CD4-positive, CD25-positive, alpha-beta regulatory T cell (primary cell): ENCODE results near the gene EPHB6. TPM values are rescaled to one million over a fixed set of nuclear protein-coding genes. Genes with fewer than 3 reads are reported as not detected.

ENCODE experiments used
- ATAC-seq, 2 donors: fragments of 150-1000 bp; cut with Tn5 transposase; one replicate each; pipeline ENCODE4 v1.10.0; 2021; ENCODE audit warnings: low read depth in 2 of 2, moderate number of reproducible peaks in 2 of 2, moderate library complexity in 1 of 2
- DNase-seq, 3 donors: peaks; one replicate each; pipeline versions ENCODE4 v3.0.0 to v3.0.0-alpha.2; 2012 to 2022; ENCODE audit warnings: mixed read lengths in 1 of 3
- H3K27ac ChIP-seq: one replicate; pipeline ENCODE4 v1.7.0; 2013; ENCODE audit warnings: mild to moderate bottlenecking, low read length; ENCODE audit not compliant: insufficient read depth, poor library complexity, severe bottlenecking
- H3K27me3 ChIP-seq: one replicate; pipeline ENCODE4 v1.7.0; 2013; ENCODE audit warnings: low read length; ENCODE audit not compliant: control insufficient read depth, insufficient read depth
- H3K36me3 ChIP-seq: one replicate; pipeline ENCODE4 v1.7.0; 2013; ENCODE audit warnings: mild to moderate bottlenecking, low read length, moderate library complexity; ENCODE audit not compliant: control insufficient read depth, insufficient read depth
- H3K4me1 ChIP-seq: 2 replicates; pipeline ENCODE4 v1.7.0; 2013; ENCODE audit warnings: mild to moderate bottlenecking, low read length; ENCODE audit not compliant: insufficient read depth, control insufficient read depth, poor library complexity, severe bottlenecking
- H3K4me3 ChIP-seq: one replicate; pipeline ENCODE4 v1.7.0; 2013; ENCODE audit warnings: low read depth, mild to moderate bottlenecking, low read length, moderate library complexity
- H3K9me3 ChIP-seq, 2 experiments: 1 replicate in 1 of 2; 2 replicates in 1 of 2; pipeline ENCODE4 v1.7.0; 2013; ENCODE audit warnings: low read length in 2 of 2, mild to moderate bottlenecking in 1 of 2, moderate library complexity in 1 of 2; ENCODE audit not compliant: control insufficient read depth in 2 of 2
- H3K27ac Mint-ChIP-seq, 3 donors: one replicate each; pipeline ENCODE4 v1.8.0; 2020 to 2022; ENCODE audit warnings: mild to moderate bottlenecking in 3 of 3, mixed read lengths in 3 of 3, moderate library complexity in 2 of 3
- H3K27me3 Mint-ChIP-seq: one replicate; pipeline ENCODE4 v1.8.0; 2022; ENCODE audit warnings: mild to moderate bottlenecking, mixed read lengths
- H3K36me3 Mint-ChIP-seq: one replicate; pipeline ENCODE4 v1.8.0; 2020; ENCODE audit warnings: mixed read lengths
- H3K4me1 Mint-ChIP-seq, 4 donors: one replicate each; pipeline ENCODE4 v1.8.0; 2020 to 2022; ENCODE audit warnings: mixed read lengths in 4 of 4, mild to moderate bottlenecking in 1 of 4
- H3K4me3 Mint-ChIP-seq, 4 donors: one replicate each; pipeline ENCODE4 v1.8.0; 2020 to 2022; ENCODE audit warnings: mild to moderate bottlenecking in 4 of 4, mixed read lengths in 4 of 4, moderate library complexity in 3 of 4
- H3K9me3 Mint-ChIP-seq, 7 donors: one replicate each; pipeline ENCODE4 v1.8.0; 2020 to 2022; ENCODE audit warnings: mixed read lengths in 7 of 7, mild to moderate bottlenecking in 3 of 7, moderate library complexity in 2 of 7
- polyA plus RNA-seq, 4 donors: library from polyadenylated mRNA; unstranded; fragments of 300-500 nt; fragmentation: Illumina TruSeq; gene quantifications; one replicate each; pipeline ENCODE4 v1.2.3, GENCODE V29; 2021
- total RNA-seq: library from RNA; stranded (reverse); gene quantifications from one replicate; pipeline ENCODE4 v1.2.3, GENCODE V29; 2022

Gene EPHB6
- total and polyA plus RNA-seq, 5 donors from 2014 or later = 22.4 to 58.0 (median 29.7) TPM

DNA sequence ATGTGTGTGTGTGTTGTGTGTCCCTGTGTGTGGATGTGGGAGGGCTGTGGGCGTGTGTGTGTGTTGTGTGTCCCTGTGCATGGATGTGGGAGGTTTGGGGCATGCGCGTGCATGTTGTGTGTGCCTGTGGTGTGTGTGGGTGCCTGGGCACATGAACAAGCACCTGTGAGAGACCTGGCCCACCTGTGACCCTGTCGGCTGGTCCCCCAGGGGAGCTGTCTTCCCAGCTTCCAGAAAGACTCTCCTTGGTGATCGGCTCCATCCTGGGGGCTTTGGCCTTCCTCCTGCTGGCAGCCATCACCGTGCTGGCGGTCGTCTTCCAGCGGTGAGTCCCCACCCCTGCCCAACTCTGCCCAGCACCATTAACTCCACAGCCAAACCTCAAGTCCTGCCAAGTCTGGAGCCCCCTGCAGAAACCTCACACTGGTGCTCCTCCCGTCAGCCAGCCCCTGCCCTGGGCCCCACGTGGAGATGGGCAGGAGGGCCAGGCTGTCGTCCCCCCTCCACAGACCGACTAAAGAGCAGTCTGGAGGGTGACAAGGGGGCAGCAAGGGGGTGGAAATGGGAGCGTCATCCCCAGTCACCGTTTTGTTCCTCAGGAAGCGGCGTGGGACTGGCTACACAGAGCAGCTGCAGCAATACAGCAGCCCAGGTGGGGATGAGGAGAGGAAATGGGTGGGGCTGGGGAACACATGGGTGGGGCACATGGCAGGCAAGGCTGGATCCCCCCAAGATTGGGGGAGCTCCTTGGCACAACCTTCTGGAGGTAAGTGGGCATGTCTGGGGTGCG, 12.7 kb downstream of the EPHB6 start:
- Mint-ChIP-seq H3K36me3 (peaks cover 19% of the 10 kb centered on the region), H3K27ac (no peak overlapping the region), H3K4me3 (no peak overlapping the region), H3K4me1 (peaks cover 0 to 6% (median 3%) of the 10 kb centered on the region in 4 donors), H3K27me3 (no peaks in the 10 kb centered on the region), H3K9me3 (peaks cover 0 to 2% (median 0%) of the 10 kb centered on the region in 7 donors)
- Histone ChIP-seq H3K4me3 (no peak overlapping the region), H3K9me3 (no peaks in the 10 kb centered on the region), H3K36me3 (peaks cover 10% of the 10 kb centered on the region), H3K27ac (no peak overlapping the region), H3K4me1 (no peaks in the 10 kb centered on the region), H3K27me3 (no peaks in the 10 kb centered on the region)
- no peak for DNase-seq
- no peak for ATAC-seq

DNA sequence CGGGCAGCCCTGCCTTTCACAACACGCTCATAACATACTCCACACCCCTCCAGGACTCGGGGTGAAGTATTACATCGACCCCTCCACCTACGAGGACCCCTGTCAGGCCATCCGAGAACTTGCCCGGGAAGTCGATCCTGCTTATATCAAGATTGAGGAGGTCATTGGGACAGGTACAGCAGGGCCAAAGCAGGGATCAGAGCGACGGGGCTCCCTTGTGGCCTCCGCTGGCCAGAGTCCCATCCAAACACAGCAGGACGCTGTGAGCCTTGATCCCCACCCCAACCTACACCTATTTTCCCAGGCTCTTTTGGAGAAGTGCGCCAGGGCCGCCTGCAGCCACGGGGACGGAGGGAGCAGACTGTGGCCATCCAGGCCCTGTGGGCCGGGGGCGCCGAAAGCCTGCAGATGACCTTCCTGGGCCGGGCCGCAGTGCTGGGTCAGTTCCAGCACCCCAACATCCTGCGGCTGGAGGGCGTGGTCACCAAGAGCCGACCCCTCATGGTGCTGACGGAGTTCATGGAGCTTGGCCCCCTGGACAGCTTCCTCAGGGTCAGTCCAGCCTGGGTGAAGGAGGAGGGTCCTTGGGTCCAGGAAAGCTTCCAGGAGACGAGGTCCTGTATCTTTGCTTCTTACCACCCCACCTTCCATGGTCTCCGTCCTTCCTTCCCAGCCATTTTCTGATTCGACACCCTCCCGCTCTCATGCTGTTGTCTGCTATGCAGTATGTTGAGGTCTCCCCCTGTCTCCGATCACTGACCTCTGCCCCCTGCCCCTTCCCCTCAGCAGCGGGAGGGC, 13.5 kb downstream of the EPHB6 start:
- ATAC-seq = no peak
- Histone ChIP-seq H3K9me3 (no peaks in the 10 kb centered on the region), H3K36me3 (peaks cover 10% of the 10 kb centered on the region), H3K27ac (no peak overlapping the region), H3K4me1 (no peaks in the 10 kb centered on the region), H3K4me3 (no peak overlapping the region), H3K27me3 (no peaks in the 10 kb centered on the region)
- H3K36me3 Mint-ChIP-seq = peaks cover 12% of the 10 kb centered on the region
- no peak for DNase-seq
- H3K4me3 Mint-ChIP-seq = no peak overlapping the region
- peaks cover 0 to 6% (median 3%) of the 10 kb centered on the region in 4 donors for H3K4me1 Mint-ChIP-seq
- H3K9me3 Mint-ChIP-seq = peaks cover 0 to 2% (median 0%) of the 10 kb centered on the region in 7 donors
- H3K27ac Mint-ChIP-seq = no peak overlapping the region
- H3K27me3 Mint-ChIP-seq = no peaks in the 10 kb centered on the region

DNA sequence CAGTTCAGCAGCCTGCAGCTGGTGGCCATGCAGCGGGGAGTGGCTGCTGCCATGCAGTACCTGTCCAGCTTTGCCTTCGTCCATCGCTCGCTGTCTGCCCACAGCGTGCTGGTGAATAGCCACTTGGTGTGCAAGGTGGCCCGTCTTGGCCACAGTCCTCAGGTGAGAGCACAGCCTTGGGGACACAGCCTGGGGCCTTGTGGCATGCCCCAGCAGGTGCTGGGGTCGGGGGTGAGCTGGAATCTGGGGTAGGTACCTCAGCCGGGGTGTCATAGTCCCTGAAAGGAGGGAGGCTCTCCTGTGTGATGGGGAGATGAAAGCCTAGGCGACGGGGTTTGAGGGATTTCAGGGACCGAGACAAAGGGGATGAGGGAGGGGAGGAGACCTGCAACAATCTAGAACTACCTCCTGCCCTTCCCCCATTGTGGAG, 14.1 kb downstream of the EPHB6 start:
- Mint-ChIP-seq H3K27ac (peak overlapping the region in 1 of 3 donors; percentile 38), H3K27me3 (no peaks in the 10 kb centered on the region), H3K4me1 (peaks cover 0 to 6% (median 3%) of the 10 kb centered on the region in 4 donors), H3K9me3 (peaks cover 0 to 2% (median 0%) of the 10 kb centered on the region in 7 donors), H3K4me3 (no peak overlapping the region), H3K36me3 (peaks cover 9% of the 10 kb centered on the region)
- Histone ChIP-seq H3K36me3 (peaks cover 4% of the 10 kb centered on the region), H3K27ac (no peak overlapping the region), H3K27me3 (no peaks in the 10 kb centered on the region), H3K9me3 (no peaks in the 10 kb centered on the region), H3K4me3 (no peak overlapping the region), H3K4me1 (no peaks in the 10 kb centered on the region)
- no peak for DNase-seq
- no peak for ATAC-seq

DNA sequence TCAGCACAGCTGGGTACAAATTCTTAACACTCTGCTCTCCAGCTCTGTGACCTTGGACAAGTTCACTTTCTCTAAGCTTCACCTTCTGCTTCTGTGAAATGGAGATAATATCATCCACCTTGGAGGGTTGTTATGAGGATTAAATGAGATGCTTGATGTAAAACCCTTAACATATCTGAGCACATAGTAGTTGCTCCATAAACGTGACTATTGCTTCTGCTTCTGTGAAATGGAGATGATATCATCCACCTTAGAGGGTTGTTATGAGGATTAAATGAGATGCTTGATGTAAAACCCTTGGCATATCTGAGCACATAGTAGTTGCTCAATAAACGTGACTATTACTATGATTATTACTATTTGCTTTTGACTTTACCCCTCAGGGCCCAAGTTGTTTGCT, 14.6 kb downstream of the EPHB6 start:
- H3K36me3 Mint-ChIP-seq = peaks cover 9% of the 10 kb centered on the region
- H3K9me3 Mint-ChIP-seq = peaks cover 0 to 2% (median 0%) of the 10 kb centered on the region in 7 donors
- ATAC-seq = no peak
- Histone ChIP-seq H3K27ac (no peak overlapping the region), H3K36me3 (peaks cover 3% of the 10 kb centered on the region), H3K4me3 (no peak overlapping the region), H3K9me3 (no peaks in the 10 kb centered on the region), H3K4me1 (no peaks in the 10 kb centered on the region), H3K27me3 (no peaks in the 10 kb centered on the region)
- H3K4me3 Mint-ChIP-seq = no peak overlapping the region
- H3K27me3 Mint-ChIP-seq = no peaks in the 10 kb centered on the region
- peak overlapping the region in 1 of 3 donors; percentile 38 for H3K27ac Mint-ChIP-seq
- peaks cover 0 to 6% (median 3%) of the 10 kb centered on the region in 4 donors for H3K4me1 Mint-ChIP-seq
- DNase-seq = no peak

DNA sequence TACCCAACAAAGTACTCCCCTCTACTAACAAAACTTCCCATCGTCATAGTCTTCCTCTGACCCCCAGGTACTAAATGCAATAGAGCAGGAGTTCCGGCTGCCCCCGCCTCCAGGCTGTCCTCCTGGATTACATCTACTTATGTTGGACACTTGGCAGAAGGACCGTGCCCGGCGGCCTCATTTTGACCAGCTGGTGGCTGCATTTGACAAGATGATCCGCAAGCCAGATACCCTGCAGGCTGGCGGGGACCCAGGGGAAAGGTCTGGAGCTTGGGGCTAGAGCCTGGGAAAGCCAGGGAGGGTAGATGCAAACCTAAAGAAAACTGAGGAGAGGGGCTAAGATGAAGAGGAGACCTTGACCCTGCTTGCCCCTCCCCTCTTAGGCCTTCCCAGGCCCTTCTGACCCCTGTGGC, 15.3 kb downstream of the EPHB6 start:
- H3K27ac Mint-ChIP-seq = peak overlapping the region in 1 of 3 donors; percentile 63
- DNase-seq (no peak), ATAC-seq (no peak)
- Histone ChIP-seq H3K27me3 (no peaks in the 10 kb centered on the region), H3K4me1 (no peaks in the 10 kb centered on the region), H3K36me3 (peaks cover 3% of the 10 kb centered on the region), H3K9me3 (no peaks in the 10 kb centered on the region), H3K4me3 (no peak overlapping the region), H3K27ac (no peak overlapping the region)
- H3K36me3 Mint-ChIP-seq = peaks cover 9% of the 10 kb centered on the region
- H3K4me3 Mint-ChIP-seq = no peak overlapping the region
- peaks cover 0 to 4% (median 0%) of the 10 kb centered on the region in 7 donors for H3K9me3 Mint-ChIP-seq
- no peaks in the 10 kb centered on the region for H3K27me3 Mint-ChIP-seq
- peaks cover 0 to 6% (median 3%) of the 10 kb centered on the region in 4 donors for H3K4me1 Mint-ChIP-seq

DNA sequence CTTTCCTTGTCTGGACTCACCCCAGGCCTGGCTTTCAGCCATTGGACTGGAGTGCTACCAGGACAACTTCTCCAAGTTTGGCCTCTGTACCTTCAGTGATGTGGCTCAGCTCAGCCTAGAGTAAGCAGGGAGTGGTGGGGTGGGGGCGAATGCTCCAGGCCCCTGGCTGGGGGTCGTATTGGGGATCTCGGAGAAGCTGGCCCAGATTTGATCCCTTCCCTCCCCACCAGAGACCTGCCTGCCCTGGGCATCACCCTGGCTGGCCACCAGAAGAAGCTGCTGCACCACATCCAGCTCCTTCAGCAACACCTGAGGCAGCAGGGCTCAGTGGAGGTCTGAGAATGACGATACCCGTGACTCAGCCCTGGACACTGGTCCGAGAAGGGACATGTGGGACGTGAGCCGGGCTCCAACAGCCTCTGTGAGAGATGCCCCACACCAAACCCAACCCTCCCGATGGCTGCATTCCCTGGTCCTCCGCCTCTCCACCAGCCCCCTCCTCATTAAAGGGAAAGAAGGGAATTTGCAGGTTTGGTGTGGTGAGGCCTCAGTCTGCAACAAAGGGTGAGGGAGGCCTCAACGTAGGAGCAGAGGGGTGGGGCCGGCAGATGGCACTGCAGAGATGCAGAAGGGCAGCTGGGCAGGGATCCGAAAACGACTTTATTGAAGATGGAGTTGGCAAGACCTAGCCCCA, 15.8 kb downstream of the EPHB6 start:
- Mint-ChIP-seq H3K27ac (no peak overlapping the region), H3K27me3 (peaks cover 2% of the 10 kb centered on the region), H3K9me3 (peaks cover 0 to 4% (median 0%) of the 10 kb centered on the region in 7 donors), H3K4me1 (peaks cover 0 to 6% (median 3%) of the 10 kb centered on the region in 4 donors), H3K36me3 (peaks cover 9% of the 10 kb centered on the region), H3K4me3 (no peak overlapping the region)
- no peaks in the 10 kb centered on the region for H3K27me3 ChIP-seq
- ATAC-seq (no peak), DNase-seq (no peak)
- no peaks in the 10 kb centered on the region for H3K4me1 ChIP-seq
- peaks cover 3% of the 10 kb centered on the region for H3K36me3 ChIP-seq
- H3K27ac ChIP-seq = no peak overlapping the region
- H3K9me3 ChIP-seq = no peaks in the 10 kb centered on the region
- H3K4me3 ChIP-seq = no peak overlapping the region

DNA sequence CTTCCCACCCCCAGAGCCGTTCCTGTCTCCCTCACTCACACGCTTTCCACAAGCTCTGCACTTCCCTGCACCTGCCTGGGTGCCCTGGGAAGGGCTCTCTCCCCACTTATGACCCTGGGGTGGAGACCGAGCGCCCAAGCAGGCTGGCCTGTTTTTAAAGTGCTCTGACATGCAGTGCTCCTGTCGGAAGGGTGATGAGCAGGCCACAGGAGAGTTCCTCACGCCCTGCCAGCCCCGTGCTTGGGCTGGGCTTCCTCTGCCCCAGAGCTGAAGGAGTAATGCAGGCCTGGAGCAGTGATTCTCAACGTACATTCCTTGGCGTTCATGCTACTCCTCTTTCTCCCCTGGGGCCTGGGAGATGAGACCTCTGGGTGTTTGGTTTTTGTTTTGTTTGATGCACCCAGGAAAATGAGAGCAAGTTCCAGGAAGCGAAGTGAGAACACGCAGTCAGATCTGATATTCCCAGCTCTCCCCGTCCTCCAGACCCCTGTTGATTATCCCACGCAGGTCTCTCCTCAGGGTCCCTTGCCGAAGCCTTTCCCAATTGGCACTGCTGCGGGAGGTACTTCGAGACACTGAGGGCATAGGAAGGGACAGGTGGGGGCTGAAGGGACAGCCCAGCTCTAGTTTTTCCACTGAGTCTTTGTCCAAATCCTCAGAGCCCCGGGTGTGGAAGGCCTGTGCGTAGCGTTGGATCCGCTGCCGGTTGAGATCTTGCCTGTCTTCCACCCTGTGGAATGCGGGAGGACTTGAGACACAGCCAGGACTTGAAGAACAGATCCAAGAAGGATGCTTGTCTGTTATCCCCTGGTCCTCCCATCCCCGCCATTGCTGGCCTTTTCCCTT, 16.6 kb downstream of the EPHB6 start:
- DNase-seq = no peak
- H3K27ac ChIP-seq = no peak overlapping the region

More for the DNA sequence above, 16.6 kb downstream of the EPHB6 start:
- no peak for ATAC-seq
- Mint-ChIP-seq H3K36me3 (peaks cover 9% of the 10 kb centered on the region), H3K27ac (no peak overlapping the region), H3K27me3 (peaks cover 4% of the 10 kb centered on the region), H3K4me1 (peaks cover 0 to 3% (median under 1%) of the 10 kb centered on the region in 4 donors), H3K9me3 (peaks cover 0 to 4% (median 0%) of the 10 kb centered on the region in 7 donors), H3K4me3 (no peak overlapping the region)
- Histone ChIP-seq H3K9me3 (no peaks in the 10 kb centered on the region), H3K36me3 (peaks cover 3% of the 10 kb centered on the region), H3K4me3 (no peak overlapping the region), H3K27me3 (no peaks in the 10 kb centered on the region), H3K4me1 (no peaks in the 10 kb centered on the region)
